T-helper 2 cell (primary cell): ENCODE results near the gene IRAK1.

Experiments
- DNase-seq, 5 experiments: peaks; one replicate each; pipeline versions ENCODE4 v3.0.0 to v3.0.0-alpha.2; 2012 to 2022
- total RNA-seq, 2 donors: gene quantifications; one replicate each; lab custom pipeline; 2026; lab: John Stamatoyannopoulos, UW

IRAK1 gene
- total RNA-seq = 82.6 to 95.4 reads per million in 2 donors

DNA sequence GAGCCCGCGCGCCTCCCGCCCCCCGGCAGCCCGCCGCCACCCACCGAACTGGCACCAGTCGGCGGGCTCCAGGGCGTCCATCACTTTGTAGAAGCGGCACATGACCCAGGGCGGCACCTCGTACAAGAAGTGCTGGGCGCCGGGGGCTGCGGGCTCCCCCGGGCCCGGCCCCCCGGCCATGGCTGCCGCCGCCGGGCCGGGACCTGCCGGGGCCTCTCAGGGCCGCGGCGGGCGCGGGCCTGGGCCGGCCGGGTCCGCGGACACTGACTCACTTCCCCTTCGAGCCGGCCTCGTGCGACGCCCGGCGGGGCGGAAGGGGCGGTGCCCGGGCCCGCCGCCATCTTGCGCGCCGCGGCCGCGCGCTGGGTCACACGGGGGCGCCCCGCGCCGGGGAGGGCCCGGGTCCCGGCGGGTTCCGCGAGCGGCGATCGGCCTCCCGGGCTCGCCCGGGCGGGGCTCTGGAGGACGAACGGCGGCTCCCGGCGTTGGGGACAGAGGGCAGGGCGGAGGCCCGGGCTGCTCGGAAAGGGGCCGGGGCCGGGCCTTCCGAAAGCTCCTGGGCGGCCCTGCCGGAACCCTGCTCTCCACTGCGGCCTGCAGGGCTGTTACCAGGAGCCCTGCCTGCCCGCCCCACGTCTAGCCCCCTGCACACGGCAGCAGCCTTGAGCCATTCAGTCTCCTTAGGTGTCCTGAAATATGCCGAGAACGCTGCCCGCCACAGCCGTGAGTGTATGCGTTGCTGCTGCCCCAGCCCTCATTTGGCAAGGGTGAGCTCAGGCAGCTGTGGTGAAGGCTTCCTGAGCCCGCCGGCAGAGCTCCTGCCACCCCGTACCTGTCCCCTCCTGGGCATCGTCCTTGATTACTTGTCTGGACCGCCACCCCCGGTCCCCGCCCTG is at the start of gene IRAK1:
Gene IRAK1 (minus strand): TSS at position 270 of the 896 bp plus-strand sequence. CDS start 90 bp downstream, at position 180.
- peak; percentile 23 to 56 (median 37) for DNase-seq

DNA sequence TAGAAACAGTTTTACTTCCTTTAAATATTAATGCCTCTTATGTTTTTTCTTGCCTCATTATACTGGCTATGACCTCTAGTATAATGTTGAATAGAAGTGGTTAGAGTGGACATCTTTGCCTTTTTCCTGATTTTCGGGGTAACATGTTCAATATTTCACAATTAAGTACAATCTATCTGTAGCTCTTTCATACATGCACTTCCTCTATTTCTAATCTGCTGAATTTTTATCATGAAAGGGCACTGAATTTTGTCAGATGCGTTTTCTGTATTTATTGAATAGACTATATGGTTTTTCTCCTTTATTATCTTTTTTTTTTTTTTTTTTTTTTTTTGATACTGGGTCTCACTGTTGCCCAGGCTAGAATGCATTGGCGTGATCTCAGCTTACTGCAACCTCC is 48.9 kb upstream of the IRAK1 start:
- DNase-seq = no peak

DNA sequence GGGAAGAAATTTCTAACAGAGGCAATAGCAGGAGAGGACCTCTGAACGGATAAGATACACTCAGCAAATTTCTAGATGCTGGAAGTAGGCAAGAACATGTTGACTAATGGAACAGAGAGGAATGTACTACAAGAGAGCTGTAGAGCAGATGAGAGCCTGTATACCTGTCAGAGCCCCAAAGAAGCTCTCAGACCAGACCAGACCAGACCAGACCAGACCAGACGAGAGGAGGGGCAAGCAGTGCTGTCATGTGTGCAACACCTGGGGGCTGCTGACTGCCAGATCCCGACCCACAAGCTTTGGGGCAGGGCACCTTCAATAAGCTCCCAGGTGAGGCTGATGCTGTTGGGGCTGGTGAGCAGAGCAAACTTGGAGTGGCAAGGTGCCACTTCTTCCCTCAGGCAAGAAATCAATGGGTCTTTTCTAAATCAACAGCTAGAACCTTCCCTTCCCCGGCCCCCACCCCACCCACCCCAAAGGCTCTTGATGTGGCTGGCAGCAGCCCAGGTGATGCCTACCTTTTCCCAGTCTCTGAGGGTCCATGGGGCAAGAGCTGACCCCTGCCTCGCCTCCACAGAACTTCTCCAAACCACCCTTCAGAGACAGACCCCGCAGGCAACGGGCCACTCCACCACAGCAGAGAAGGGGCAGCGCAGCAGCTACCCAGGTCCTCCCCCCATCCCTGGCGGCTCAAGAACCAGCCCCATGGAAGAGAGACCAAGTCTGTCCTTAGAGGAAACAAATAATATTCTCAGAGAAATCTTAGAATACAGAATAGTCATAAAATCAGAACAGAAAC is 45.1 kb upstream of the IRAK1 start:
- DNase-seq = no peak

DNA sequence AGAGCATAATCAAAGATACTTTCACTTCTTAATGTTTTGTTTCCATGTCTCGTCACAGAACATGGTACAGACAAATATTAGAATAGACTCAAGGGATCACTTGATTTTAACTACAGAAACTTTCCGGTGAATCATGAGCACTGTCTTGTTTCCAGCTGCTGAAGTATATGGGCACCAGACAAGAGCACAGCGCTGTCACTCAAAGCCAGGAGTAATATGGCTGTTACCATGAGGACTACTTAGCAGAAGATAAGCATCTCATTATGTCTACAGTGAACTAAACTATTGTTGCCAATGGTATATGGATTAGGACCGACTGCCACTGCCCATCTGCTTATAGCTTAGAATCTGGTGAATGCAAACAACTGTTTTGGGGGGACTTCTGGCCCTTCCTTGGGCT is 43.5 kb upstream of the IRAK1 start:
- no peak for DNase-seq

DNA sequence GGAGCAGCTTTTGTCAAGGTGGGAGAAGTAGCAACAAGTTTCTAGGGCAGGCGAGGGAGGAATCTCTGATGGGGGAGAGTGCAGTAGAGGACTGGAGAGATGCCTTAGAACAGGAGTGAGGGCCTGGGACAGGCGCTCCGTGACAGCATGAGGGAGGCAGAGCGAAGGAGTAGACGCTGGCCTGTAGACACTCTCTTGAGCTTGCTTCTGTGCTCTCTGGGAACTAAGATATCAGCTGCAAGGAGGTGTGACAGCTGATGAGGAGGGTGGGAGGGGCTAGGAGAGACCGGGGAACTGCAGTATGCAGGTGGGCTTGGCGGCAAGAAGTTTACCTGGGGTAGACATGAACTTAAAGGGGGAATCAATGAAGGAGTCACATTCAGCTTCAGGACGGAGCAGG is 42.1 kb upstream of the IRAK1 start:
- DNase-seq = no peak

DNA sequence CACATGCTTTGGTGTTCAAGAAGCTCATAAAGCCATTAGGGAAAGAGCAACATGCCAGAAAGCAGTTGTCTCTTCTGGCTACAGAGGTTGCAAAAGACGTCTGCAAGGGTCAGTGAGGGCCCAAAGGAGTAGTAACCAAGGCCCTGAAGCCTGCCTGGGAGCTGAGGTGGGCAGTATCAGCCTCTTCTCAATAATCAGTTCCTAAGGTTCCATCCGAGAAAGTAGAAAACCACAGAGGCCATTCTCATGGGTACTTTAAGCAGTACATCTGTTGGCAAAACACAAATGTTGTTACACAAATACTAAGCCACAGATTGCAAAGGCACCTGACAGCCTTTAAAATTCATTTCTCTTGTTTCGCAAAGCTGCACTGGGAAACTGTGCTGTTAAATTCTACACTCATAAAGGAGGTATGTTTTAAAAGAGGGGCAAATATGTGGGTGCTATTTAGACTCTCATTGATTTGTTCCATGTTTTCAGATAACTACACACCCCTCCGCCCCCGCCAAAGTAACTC is 40.1 kb upstream of the IRAK1 start:
- no peak for DNase-seq

DNA sequence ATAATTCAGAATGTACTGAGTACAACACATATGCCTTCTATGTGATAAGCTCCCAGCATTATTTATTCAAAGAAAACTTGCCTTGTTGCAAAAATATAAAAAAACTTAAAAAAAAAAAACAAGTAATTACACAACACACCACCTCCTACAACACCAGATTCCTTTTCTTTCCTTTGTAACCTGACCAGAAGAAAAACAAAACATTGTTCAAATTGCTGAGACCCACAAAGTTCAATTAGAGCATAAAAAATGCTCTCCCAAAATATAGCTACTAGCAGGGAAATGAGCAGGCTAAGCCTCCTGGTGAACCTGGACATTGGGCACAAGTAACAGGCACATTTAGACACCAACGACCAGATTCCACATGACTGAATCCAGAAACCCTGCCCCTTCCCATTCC is 39.5 kb upstream of the IRAK1 start:
- DNase-seq = no peak

- DNase-seq = no peak
Measured at GRCh38 chrX:154058214-154058997, 38.7 kb upstream of the IRAK1 start.

DNA sequence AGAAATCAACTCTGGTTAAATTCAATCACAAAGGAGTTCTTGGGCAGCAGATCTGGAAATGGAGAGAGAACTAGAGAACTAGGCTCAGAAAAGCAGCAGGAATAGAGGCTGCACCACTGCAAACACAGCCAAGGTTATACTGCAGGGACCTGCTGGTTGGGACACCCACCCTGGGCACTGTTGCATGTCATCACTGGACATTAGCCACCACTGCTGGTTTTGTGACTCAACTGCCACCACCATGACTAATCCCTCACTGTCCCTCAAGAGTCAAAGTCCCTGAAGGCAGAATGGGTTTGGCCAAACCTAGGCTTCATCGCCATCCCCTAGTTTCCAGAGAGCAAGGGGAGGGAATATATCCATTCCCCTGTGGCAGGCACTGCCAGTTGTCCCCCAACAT is 38.1 kb upstream of the IRAK1 start:
- DNase-seq = no peak

DNA sequence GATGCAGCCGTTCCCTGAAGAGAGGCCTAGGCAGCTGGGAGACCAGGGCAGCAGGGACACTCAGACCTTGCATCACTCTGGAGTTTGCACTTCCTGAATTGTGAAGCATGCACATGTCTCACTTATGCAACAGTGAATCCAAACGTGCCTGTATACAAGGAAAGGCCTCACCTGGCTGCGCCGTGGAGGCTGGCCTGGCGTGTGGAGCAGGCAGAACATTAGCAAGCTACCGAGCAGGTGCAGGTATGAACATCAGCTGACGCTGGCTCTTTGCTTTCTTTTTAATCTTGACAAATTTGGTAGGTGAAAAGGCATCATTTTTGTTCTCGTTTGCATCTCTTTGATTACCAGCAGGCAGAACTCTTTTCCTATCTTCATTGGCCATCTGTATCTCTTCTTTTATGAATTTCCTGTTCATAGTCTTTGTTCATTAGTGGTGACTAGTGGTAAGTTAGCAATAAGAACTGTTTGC is 37.1 kb upstream of the IRAK1 start:
- peak in 1 of 5 experiments; percentile 17 for DNase-seq

GRCh38 chrX:154051201-154051810 is 31.6 kb upstream of the IRAK1 start:
- peak; percentile 16 to 61 (median 47) for DNase-seq

- DNase-seq = no peak
Measured at GRCh38 chrX:154050113-154050495, 30.4 kb upstream of the IRAK1 start.

GRCh38 chrX:154049209-154050112 is 29.8 kb upstream of the IRAK1 start:
- DNase-seq = no peak

DNA sequence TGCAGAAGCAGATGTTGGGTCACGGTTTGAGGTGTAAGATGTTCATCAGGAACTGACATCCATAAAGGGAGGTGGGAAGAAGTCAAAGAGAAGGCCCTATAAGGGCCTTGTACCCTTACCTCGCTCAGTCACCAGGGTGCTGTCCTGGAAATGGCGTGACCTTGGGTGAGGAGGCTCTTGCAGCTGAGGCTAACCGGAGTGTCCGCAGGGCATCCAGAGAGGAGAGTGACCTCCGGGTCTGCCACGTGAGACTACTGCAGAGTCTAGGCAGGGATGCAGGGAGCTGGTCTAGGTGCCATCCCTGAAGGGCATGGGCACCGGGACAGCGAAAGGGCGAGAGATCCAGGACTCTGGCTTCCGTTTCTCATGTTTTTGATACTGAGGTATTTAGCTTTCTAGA is 28.7 kb upstream of the IRAK1 start:
- no peak for DNase-seq

- no peak for DNase-seq
Measured at GRCh38 chrX:154046940-154047610, 27.4 kb upstream of the IRAK1 start.

DNA sequence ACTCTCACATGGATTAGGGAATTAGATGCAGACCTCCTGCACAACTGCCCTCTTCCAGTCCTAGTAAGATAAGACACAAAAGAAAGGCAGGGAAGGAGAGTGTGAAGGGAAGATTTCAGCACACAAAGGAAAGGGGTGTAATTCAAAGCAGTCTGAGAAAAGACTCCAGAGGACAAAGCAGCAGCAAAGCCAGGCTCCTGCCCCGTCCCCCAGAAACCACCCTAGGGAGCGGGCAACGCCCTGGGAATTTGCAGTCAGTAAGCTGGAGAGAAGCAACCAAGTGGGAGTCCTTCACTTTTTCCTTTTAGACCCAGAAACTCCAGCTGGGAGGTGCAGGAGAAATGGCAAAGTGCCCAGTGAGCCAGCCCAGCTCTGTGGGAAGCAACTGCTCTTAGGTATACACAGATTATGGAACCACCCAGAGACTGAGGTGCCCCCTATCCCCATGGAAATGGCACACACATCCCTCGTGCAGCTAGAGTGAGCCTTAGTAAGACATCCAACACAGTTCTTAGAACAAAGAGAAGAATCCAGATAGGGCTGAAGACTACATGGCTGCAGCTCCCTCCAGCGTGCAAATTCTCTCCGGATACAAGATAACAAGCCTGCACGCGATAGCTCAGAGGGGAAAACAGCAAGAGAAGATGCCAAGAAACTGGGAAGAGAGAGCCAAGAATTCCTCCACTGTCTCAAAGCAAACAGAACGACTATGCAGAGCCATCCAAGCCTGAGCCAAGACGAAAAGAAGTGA is 26.5 kb upstream of the IRAK1 start:
- DNase-seq = no peak

DNA sequence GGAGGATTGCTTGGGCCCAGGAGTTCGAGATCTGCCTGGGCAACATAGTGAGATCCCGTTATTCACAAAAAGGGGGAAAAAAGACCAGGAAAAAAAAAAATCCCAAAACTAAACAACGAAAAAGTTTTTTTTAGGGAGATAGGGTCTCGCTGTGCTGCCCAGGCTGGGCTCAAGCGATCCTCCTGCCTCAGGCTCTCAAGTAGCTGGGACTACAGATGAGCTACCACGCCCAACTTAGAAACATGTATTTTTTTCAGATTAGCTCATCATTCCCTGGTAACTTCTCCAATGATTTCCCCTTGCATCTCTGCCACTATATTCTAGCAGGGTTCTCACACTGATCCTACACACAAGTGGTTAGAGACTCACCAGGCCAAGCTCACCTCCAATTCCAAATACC is 24.4 kb upstream of the IRAK1 start:
- no peak for DNase-seq

- no peak for DNase-seq
Measured at GRCh38 chrX:154043003-154043763, 23.5 kb upstream of the IRAK1 start.

DNA sequence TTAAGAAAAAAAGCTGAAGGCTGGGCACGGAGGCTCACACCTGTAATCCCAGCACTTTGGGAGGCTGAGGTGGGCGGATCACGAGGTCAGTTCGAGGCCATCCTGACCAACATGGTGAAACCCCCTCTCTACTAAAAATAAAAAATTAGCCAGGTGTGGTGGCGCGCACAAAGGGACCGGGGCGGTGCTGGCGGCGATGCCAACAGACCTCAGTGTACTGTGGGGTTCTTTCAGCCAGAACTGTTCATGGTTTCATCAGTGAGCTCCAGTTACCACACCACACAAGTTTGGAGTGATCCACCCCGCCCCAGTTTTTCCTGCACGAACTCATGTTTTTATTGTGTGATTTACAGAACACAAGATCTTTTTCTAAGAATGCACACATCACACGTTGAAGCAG is 21.2 kb upstream of the IRAK1 start:
- no peak for DNase-seq
